RWPE2 (cell line): ENCODE data around the gene SPRTN.

Experiments
- ATAC-seq: fragments of 200-7000 bp; cut with Tn5 transposase; 3 replicates; pipeline ENCODE4 v1.9.1; 2021; ENCODE audit warnings: low read depth
- DNase-seq: peaks from one replicate; pipeline ENCODE4 v3.0.0-alpha.2; 2020; ENCODE audit warnings: low spot score
- H3K27ac ChIP-seq: fragments of 450-650 bp; 2 replicates; pipeline ENCODE4 v1.5.1; 2017; ENCODE audit warnings: mild to moderate bottlenecking; ENCODE audit not compliant: poor library complexity, severe bottlenecking
- H3K27me3 ChIP-seq: fragments of 250-450 bp; sonication (Bioruptor Pico); 2 replicates; pipeline ENCODE4 v1.5.1; 2021; ENCODE audit warnings: mild to moderate bottlenecking, moderate library complexity; ENCODE audit not compliant: insufficient read depth, poor library complexity, severe bottlenecking
- H3K36me3 ChIP-seq: fragments of 250-450 bp; sonication (Bioruptor Pico); 2 replicates; pipeline ENCODE4 v1.5.1; 2020; ENCODE audit warnings: low read depth, mild to moderate bottlenecking, moderate library complexity
- H3K4me1 ChIP-seq: fragments of 250-450 bp; sonication (Bioruptor Pico); 2 replicates; pipeline ENCODE4 v1.5.1; 2021; ENCODE audit warnings: mild to moderate bottlenecking, moderate library complexity; ENCODE audit not compliant: insufficient read depth, poor library complexity, severe bottlenecking
- H3K4me3 ChIP-seq: fragments of 250-450 bp; sonication (Bioruptor Pico); 2 replicates; pipeline ENCODE4 v1.5.1; 2021; ENCODE audit warnings: mild to moderate bottlenecking, moderate library complexity; ENCODE audit not compliant: severe bottlenecking
- H3K9me3 ChIP-seq: fragments of 250-450 bp; sonication (Bioruptor Pico); 2 replicates; pipeline ENCODE4 v1.5.1; 2021; ENCODE audit warnings: mild to moderate bottlenecking, moderate library complexity; ENCODE audit not compliant: severe bottlenecking
- CTCF ChIP-seq: fragments of 450-650 bp; IDR thresholded peaks from one replicate; pipeline ENCODE4 v1.5.1; 2017; ENCODE audit warnings: mild to moderate bottlenecking, moderate library complexity; ENCODE audit not compliant: poor library complexity, severe bottlenecking

Gene SPRTN

GRCh38 chr1:231359113-231359512 is 21.0 kb downstream of the SPRTN start:
- no peak for DNase-seq
- no peak overlapping the region for H3K27ac ChIP-seq
- no peaks in the 10 kb centered on the region for H3K27me3 ChIP-seq
- H3K4me3 ChIP-seq: no peak overlapping the region
- ATAC-seq: peak; percentile 65
- H3K36me3 ChIP-seq: no peaks in the 10 kb centered on the region
- peaks cover 5% of the 10 kb centered on the region for H3K4me1 ChIP-seq
- no peak for TF ChIP-seq CTCF
- no peaks in the 10 kb centered on the region for H3K9me3 ChIP-seq

- no peak overlapping the region for H3K27ac ChIP-seq
- H3K9me3 ChIP-seq: no peaks in the 10 kb centered on the region
- no peak for ATAC-seq
- no peak overlapping the region for H3K4me3 ChIP-seq
- DNase-seq: no peak
- TF ChIP-seq CTCF: no peak
- H3K27me3 ChIP-seq: no peaks in the 10 kb centered on the region
- peaks cover 5% of the 10 kb centered on the region for H3K4me1 ChIP-seq
- peaks cover 12% of the 10 kb centered on the region for H3K36me3 ChIP-seq
These were observed 24.2 kb downstream of the SPRTN start for GRCh38 chr1:231362325-231362724.

- ATAC-seq (no peak), DNase-seq (no peak)
- no peaks in the 10 kb centered on the region for H3K27me3 ChIP-seq
- no peak overlapping the region for H3K27ac ChIP-seq
- no peak for TF ChIP-seq CTCF
- no peaks in the 10 kb centered on the region for H3K4me1 ChIP-seq
- no peak overlapping the region for H3K4me3 ChIP-seq
- no peaks in the 10 kb centered on the region for H3K9me3 ChIP-seq
- H3K36me3 ChIP-seq: peaks cover 12% of the 10 kb centered on the region
These were observed 25.5 kb downstream of the SPRTN start for GRCh38 chr1:231363624-231364023.

- TF ChIP-seq CTCF: no peak
- DNase-seq: no peak
- H3K36me3 ChIP-seq: peaks cover 12% of the 10 kb centered on the region
These were observed 26.1 kb downstream of the SPRTN start for GRCh38 chr1:231364192-231364591.

GRCh38 chr1:231369282-231369681 is 31.2 kb downstream of the SPRTN start:
- H3K27me3 ChIP-seq: no peaks in the 10 kb centered on the region
- no peak overlapping the region for H3K27ac ChIP-seq
- DNase-seq (no peak), ATAC-seq (no peak)
- H3K4me3 ChIP-seq: no peak overlapping the region
- H3K4me1 ChIP-seq: no peaks in the 10 kb centered on the region
- H3K9me3 ChIP-seq: no peaks in the 10 kb centered on the region
- peak; percentile 11 for TF ChIP-seq CTCF
- H3K36me3 ChIP-seq: peaks cover 12% of the 10 kb centered on the region

More at GRCh38 chr1:231364192-231364591, 26.1 kb downstream of the SPRTN start:
- H3K4me1 ChIP-seq: no peaks in the 10 kb centered on the region
- H3K27me3 ChIP-seq: no peaks in the 10 kb centered on the region
- H3K9me3 ChIP-seq: no peaks in the 10 kb centered on the region
- no peak overlapping the region for H3K4me3 ChIP-seq
- no peak for ATAC-seq
- H3K27ac ChIP-seq: no peak overlapping the region
